ENCODE measurements around the gene PDLIM4.
A peak's percentile ranks its signal among the peaks of the same experiment; 100 is the strongest.

Gene PDLIM4

DNA sequence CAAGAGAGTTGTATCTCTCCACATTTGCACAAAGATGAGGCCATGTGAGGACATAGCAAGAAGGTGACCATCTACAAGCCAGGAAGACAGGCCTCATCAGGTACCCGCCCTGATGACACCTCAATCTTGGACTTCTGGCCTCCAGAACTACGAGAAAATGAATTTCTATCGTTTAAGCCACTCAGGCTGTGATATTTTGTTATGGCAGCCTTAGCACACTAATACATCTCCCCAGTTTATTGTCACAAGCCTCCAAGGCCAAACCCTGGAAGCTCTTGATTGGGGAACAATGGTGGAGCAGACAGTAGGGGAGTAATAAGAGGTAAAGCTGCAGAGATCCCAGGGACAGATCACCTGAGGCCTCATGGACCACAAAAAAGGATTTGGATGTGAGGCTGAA, 22.2 kb upstream of the PDLIM4 start:
- TF ChIP-seq, protein P1, sequence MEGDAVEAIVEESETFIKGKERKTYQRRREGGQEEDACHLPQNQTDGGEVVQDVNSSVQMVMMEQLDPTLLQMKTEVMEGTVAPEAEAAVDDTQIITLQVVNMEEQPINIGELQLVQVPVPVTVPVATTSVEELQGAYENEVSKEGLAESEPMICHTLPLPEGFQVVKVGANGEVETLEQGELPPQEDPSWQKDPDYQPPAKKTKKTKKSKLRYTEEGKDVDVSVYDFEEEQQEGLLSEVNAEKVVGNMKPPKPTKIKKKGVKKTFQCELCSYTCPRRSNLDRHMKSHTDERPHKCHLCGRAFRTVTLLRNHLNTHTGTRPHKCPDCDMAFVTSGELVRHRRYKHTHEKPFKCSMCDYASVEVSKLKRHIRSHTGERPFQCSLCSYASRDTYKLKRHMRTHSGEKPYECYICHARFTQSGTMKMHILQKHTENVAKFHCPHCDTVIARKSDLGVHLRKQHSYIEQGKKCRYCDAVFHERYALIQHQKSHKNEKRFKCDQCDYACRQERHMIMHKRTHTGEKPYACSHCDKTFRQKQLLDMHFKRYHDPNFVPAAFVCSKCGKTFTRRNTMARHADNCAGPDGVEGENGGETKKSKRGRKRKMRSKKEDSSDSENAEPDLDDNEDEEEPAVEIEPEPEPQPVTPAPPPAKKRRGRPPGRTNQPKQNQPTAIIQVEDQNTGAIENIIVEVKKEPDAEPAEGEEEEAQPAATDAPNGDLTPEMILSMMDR (IDR thresholded peaks at IDR 0.05; ENCODE audit: extremely low read depth, missing control alignments): no peak
- DNase-seq (ENCODE audit: low spot score): no peak

DNA sequence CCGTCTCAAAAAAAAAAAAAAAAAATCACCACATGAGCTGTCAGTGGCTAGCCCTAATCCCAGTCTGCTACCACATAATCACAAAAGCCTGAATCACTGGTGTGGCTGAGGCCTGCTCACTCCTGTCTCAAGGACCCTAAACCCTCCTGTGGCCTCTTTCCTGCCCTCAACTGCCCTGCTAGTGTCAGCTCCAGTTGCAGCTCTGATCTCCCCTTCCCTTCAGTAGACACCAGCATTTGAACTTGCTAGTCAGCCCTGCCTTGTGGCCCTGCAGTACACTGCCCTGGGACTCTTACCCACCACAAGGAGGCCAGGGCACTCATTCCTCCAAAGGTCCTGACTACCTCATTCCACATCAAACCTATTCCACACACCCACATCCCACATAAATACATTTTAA, 20.4 kb upstream of the PDLIM4 start:
- TF ChIP-seq, protein P1 (IDR thresholded peaks at IDR 0.05; ENCODE audit: extremely low read depth, missing control alignments): no peak
- no peak for DNase-seq (ENCODE audit: low spot score)

DNA sequence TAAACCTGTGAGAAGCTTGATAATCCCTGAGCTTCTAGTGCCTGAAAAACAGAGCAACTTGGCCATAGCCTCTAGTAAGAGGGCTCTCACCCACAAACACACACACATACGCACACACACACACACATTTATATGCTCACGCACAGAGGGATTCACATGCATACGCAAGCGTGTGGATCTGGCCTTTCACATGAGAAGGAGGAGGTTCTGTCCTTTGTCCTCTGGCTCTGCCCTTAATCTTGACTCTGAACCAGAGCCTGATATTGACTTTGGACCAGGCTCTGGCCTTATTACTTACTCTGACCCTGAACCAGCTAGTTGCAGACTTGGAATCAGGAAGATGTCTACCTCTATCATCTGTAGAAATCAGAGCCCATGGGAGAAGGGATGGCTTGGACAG, 19.8 kb upstream of the PDLIM4 start:
- DNase-seq (ENCODE audit: low spot score): no peak
- TF ChIP-seq, protein P1 (IDR thresholded peaks at IDR 0.05; ENCODE audit: extremely low read depth, missing control alignments): no peak

DNA sequence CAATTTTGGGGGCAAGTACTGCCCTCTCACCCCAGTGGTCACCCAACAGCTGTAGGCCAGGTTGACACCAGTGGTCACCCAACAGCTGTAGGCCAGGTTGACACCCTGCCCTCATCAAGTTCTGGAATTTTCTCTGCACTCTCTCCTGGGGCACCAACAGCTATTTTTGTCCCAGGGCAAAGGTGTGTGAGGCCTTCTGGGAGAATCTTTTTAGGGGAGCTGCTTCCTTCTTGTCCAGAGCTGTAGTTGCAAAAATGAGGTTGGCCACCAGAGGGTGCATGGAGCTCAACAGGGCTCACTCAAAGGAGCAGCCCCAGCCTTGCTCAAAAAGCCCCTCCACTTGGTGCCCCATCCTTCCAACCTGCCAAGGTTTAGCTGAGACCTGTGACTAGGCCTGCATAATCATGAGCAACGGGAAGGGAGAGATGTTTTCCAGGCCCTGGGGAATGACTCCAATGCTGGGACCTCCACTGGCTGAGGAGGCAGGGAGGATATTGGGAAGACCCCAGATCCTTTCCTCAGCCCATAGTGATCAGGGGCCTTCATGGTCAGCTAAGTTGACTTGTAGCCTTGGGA, 19.2 kb upstream of the PDLIM4 start:
- DNase-seq (ENCODE audit: low spot score): peak; percentile 74
- TF ChIP-seq, protein P1 (IDR thresholded peaks at IDR 0.05; ENCODE audit: extremely low read depth, missing control alignments): peak; percentile 77

DNA sequence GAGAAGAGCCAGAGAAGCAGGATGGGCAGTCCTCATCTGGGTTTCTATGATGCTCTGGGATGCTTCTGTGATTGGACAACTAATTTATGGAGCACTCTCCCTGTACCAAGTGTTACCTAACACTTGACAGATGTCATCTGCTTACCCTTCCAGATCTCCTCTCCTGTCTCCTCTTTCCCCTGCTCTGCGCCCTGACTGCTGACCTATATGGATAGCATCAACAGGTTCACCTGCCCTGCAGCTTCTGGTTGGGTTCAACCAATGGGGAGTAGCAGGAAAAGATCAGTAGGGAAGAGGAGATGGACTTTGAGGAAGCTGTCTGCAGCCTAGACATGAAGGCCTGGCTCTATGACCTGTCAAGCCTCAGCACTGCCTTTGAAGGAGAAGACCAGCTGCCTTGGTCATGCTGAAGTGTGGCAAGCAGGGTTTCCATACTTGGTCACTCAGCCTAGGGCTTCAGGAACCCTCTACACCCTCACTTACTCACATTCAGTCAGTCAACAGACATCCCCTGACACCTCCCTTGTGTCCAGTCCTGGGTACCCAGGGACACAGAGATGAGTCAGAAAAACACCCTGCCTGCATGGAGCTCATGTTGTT, 18.5 kb upstream of the PDLIM4 start:
- TF ChIP-seq, protein P1 (IDR thresholded peaks at IDR 0.05; ENCODE audit: extremely low read depth, missing control alignments): no peak

DNA sequence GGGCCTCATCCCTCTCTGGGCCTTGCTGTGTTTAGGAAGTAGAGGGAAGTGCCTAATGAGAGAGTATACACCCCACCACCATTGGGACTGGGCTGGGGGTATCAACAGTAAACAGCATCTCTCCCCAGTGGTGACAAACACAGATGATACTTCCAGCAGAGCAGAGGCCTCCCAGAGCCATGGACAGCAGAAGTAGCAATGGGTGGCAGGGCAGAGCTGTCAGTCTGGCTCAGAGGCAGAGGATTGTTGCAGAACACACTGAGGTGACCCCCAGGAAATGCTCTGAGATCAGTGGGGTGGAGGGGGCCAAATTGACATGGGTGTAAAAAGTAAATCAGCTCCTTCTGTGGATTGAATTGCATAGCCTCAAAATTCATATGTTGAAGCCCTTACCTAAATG, 17.7 kb upstream of the PDLIM4 start:
- DNase-seq (ENCODE audit: low spot score): no peak
- TF ChIP-seq, protein P1 (IDR thresholded peaks at IDR 0.05; ENCODE audit: extremely low read depth, missing control alignments): no peak

More for the DNA sequence above, 18.5 kb upstream of the PDLIM4 start:
- no peak for DNase-seq (ENCODE audit: low spot score)

DNA sequence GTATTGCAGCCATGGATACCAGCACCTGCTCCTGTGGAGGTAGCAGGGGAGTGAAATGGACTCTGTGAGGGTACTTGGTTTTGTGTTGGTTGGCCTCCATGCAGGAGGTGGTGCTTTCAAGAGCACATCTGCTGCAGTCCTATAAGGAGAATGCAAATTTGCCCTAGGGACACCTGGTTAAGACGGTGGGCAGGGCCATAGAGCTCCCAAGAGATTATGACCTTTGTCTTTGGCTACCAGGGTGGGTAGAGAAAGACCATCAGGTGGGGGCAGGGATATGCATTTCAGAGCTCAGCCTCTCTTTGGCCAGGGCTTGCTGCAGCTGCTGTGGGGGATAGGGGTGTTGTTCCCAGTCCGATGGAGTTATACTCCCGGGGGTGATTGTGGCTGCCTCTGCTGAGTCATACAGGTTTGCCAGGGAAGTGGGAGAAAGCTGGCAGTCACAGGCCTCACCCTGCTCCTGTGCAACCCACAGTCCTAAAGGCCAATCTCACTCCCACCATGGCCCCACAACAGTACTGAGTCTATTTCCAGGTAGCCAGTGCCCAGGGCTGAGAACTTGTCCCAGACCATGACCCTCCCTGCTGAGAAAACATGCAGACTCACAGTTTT, 14.0 kb upstream of the PDLIM4 start:
- DNase-seq (ENCODE audit: low spot score): no peak
- TF ChIP-seq, protein P1 (IDR thresholded peaks at IDR 0.05; ENCODE audit: extremely low read depth, missing control alignments): no peak
